Eye (tissue), 1 donor: ENCODE data around the gene MYLIP.
"Not testable (repeated sequence)": the region's sequence is repeated elsewhere in the genome, so short reads cannot be mapped to it uniquely, and the experiment has no call there.

Experiments
- DNase-seq: peaks from one replicate; pipeline ENCODE4 v3.0.0-alpha.2; 2015

Gene MYLIP

DNA sequence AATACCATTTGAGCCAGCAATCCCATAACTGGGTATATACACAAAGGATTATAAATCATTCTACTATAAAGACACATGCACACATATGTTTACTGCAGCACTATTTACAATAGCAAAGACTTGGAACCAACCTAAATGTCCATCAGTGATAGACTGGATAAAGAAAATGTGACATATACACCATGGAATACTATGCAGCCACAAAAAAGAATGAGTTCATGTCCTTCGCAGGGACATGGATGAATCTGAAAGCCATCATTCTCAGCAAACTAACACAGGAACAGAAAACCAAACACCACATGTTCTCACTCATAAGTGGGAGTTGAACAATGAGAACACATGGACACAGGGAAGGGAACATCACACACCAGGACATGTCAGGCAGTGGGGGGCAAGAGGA lies 47.7 kb downstream of the MYLIP start:
- not testable (repeated sequence) for DNase-seq

GRCh38 chr6:16177881-16178280 lies 49.0 kb downstream of the MYLIP start:
- no peak for DNase-seq

GRCh38 chr6:16178351-16178750 lies 49.5 kb downstream of the MYLIP start:
- no peak for DNase-seq

DNA sequence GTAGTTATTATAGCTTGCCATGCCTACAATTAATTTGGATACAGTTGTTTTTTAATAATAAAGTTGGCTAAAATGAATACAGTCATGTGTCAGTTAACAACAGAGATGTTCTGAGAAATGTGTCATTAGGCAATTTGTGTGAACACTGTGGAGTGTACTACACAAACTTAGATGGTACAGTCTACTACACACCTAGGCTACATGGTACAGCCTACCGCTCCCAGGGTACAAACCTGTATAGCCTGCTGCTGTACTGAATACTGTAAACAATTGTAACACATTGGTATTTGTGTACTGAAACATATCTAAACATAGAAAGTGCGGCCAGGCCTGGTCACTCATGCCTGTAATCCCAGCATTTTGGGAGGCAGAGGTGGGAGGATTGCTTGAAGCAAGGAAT lies 50.2 kb downstream of the MYLIP start:
- no peak for DNase-seq

GRCh38 chr6:16179970-16180431 lies 51.1 kb downstream of the MYLIP start:
- DNase-seq = no peak

- DNase-seq = no peak
These were observed 52.0 kb downstream of the MYLIP start for GRCh38 chr6:16180696-16181438.

- no peak for DNase-seq
These were observed 52.8 kb downstream of the MYLIP start for GRCh38 chr6:16181439-16182297.

DNA sequence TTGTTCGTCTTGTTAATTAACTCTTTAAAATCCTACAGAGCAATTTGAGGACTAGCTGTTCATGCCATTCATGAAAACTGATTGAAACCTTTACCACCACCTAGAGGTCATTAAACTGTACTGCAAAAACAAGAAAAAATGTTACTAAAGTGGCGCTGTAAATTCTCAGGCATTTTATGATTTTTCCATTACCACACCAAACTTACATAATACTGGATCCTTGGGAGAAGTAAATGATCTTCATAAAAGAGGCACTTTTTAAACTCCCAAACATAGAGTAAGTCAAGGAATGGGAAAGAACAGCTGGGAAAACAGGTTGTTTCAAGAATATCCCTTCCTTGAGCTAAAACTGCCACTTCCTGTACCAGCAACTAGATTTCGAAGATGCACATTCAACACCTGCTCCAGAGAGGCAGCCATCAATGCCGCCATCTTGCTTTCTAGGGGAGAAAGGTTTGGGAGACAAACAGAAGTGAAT lies 54.3 kb downstream of the MYLIP start:
- no peak for DNase-seq

DNA sequence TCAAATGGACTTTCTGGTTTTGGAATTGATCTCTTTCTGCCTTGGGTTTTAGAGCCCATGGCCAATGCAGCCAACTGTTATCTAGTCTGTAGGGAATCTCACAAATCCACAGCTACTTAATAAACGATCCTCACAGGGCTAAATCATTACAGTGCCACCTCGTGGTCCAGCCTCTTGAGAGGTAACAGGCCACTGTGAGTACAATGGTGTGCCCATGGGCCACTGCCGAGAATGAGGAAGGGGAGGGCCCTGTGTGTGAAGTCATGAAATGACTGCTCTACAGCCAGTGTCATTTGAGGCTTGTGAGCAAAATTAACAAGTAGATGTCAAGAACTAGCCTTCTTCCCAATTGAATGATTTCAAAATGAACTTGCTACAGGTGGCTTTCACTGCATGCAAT lies 55.2 kb downstream of the MYLIP start:
- no peak for DNase-seq

- no peak for DNase-seq
These were observed 55.7 kb downstream of the MYLIP start for GRCh38 chr6:16184551-16184950.

DNA sequence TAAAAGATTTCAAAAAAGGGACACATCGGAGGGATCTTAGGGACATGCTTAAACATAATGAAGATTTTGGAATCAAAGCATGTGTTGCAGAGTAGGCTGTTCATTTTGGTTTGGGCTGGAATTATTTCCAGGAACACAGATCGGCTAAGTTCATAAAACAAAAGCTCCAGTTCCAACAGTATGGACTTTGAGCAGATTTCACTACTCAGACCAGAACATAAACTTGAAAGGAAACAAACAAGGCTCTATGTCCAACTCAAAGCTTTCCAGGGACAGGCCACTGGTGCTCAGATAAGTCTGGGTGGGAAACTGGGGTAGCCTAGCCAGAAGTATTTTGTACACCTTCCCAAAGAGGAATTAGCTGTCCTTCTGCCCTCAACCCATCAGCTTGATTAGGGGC lies 58.3 kb downstream of the MYLIP start:
- no peak for DNase-seq

DNA sequence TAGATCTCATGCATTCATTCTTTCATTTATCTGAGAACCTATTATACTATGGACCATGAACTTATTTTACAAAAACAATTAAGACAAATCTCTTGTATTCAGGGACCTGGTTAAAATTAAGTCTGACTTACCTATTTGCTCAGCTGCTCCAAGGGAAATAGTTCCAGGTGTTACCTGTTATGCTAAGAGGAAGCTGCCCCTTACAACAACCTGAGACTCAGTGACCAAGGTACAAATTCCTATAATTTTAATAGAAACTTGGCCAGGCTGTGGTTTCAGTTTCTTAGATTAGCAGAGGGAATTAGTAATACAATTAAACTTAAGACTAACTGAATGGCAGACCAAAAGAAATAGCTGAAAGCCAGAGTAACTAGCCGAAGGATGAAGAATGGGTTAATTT lies 61.3 kb downstream of the MYLIP start:
- DNase-seq = no peak

DNA sequence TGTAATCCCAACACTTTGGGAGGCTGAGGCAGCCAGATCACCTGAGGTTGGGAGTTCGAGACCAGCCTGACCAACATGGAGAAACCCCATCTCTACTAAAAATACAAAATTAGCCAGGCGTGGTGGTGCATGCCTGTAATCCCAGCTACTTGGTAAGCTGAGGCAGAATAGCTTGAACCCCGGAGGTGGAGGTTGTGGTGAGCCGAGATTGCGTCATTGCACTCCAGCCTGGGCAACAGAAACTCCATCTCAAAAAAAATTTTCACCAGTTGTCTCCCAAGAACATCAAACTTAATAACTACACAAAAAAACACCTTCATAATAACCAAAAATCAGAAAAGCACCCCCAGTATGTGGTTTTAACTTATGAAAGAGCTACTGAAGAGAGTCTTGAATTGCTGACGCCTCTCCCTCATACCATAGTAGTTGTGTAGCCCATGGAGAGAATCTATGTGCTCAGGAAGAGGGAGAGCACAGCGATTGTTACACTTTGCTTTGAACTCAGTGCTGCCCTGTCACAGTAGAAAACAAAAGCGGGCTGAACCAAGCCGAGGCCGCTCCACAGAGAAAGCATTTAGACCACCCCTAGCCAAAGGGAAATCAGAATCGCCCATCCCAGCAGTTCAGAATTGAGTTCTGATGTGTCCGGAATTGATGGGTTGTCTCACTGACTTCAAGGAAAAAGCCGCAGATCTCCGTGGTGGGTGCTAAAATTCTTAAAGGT lies 67.5 kb downstream of the MYLIP start:
- DNase-seq = no peak

- DNase-seq = no peak
These were observed 68.2 kb downstream of the MYLIP start for GRCh38 chr6:16196984-16197546.
